Measurements from ENCODE around the gene FPR1. TPM values are rescaled to one million over a fixed set of nuclear protein-coding genes. Genes with fewer than 3 reads are reported as not detected.

Gene FPR1
- total RNA-seq, 2 experiments from 2014 or later = 1.2 to 1.9 TPM

GRCh38 chr19:51698296-51698695, 53.4 kb downstream of the FPR1 start:
- TF ChIP-seq, protein P1, sequence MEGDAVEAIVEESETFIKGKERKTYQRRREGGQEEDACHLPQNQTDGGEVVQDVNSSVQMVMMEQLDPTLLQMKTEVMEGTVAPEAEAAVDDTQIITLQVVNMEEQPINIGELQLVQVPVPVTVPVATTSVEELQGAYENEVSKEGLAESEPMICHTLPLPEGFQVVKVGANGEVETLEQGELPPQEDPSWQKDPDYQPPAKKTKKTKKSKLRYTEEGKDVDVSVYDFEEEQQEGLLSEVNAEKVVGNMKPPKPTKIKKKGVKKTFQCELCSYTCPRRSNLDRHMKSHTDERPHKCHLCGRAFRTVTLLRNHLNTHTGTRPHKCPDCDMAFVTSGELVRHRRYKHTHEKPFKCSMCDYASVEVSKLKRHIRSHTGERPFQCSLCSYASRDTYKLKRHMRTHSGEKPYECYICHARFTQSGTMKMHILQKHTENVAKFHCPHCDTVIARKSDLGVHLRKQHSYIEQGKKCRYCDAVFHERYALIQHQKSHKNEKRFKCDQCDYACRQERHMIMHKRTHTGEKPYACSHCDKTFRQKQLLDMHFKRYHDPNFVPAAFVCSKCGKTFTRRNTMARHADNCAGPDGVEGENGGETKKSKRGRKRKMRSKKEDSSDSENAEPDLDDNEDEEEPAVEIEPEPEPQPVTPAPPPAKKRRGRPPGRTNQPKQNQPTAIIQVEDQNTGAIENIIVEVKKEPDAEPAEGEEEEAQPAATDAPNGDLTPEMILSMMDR (IDR thresholded peaks at IDR 0.05) = no peak
- peaks cover 13% of the 10 kb centered on the region for H3K4me1 ChIP-seq (ENCODE audit: insufficient read depth, low read length)
- DNase-seq = no peak
- ChIA-PET POLR2A (interaction anchor here (1.3 kb wide), 1 partner anchor 9 kb away, joined by 4 read pairs; no protein-coding TSS in a partner anchor), CTCF (no interaction called here)
- H3K27me3 ChIP-seq (ENCODE audit: control insufficient read depth in 1 of 2, insufficient read depth in 2 of 2, low read length in 2 of 2) = no peaks in the 10 kb centered on the region
- no peaks in the 10 kb centered on the region for H3K36me3 ChIP-seq (ENCODE audit: insufficient read depth, low read length)
- Mint-ChIP-seq H3K27ac (no peak overlapping the region), H3K27me3 (no peaks in the 10 kb centered on the region), H3K9me3 (no peaks in the 10 kb centered on the region), H3K4me3 (no peak overlapping the region), H3K36me3 (ENCODE audit: low read depth) (peaks cover 4% of the 10 kb centered on the region), H3K4me1 (ENCODE audit: low read depth) (peaks cover 18% of the 10 kb centered on the region)
- intact Hi-C loops (cut with DNase I, micrococcal nuclease) = loop anchor here in 1 of 2 experiments (10.0 kb wide), 1 partner anchor 893 kb away; no protein-coding TSS in a partner anchor
- H3K9me3 ChIP-seq (ENCODE audit: control insufficient read depth in 1 of 2, insufficient read depth in 1 of 2, low read length in 2 of 2) = peaks cover 0 to 8% of the 10 kb centered on the region in 2 experiments
- no peak overlapping the region for H3K27ac ChIP-seq (ENCODE audit: low read depth in 1 of 2, low read length in 2 of 2)
- no peak overlapping the region for H3K4me3 ChIP-seq (ENCODE audit: low read length)
- no peak for ATAC-seq (ENCODE audit: poor library complexity)

- Mint-ChIP-seq H3K9me3 (no peaks in the 10 kb centered on the region), H3K4me1 (ENCODE audit: low read depth) (peaks cover 8% of the 10 kb centered on the region), H3K4me3 (no peak overlapping the region), H3K27me3 (no peaks in the 10 kb centered on the region), H3K27ac (no peak overlapping the region), H3K36me3 (ENCODE audit: low read depth) (peaks cover 4% of the 10 kb centered on the region)
- Histone ChIP-seq H3K27ac (ENCODE audit: low read depth in 1 of 2, low read length in 2 of 2) (no peak overlapping the region), H3K4me3 (ENCODE audit: low read length) (no peak overlapping the region), H3K27me3 (ENCODE audit: control insufficient read depth in 1 of 2, insufficient read depth in 2 of 2, low read length in 2 of 2) (no peaks in the 10 kb centered on the region), H3K4me1 (ENCODE audit: insufficient read depth, low read length) (peaks cover 3% of the 10 kb centered on the region), H3K9me3 (ENCODE audit: control insufficient read depth in 1 of 2, insufficient read depth in 1 of 2, low read length in 2 of 2) (no peaks in the 10 kb centered on the region), H3K36me3 (ENCODE audit: insufficient read depth, low read length) (no peaks in the 10 kb centered on the region)
- intact Hi-C loops (cut with DNase I, micrococcal nuclease) = loop anchor here in 1 of 2 experiments (10.0 kb wide), 1 partner anchor 892 kb away; no protein-coding TSS in a partner anchor
- ATAC-seq (ENCODE audit: poor library complexity) = no peak
- TF ChIP-seq, protein P1 (IDR thresholded peaks at IDR 0.05) = no peak
- no peak for DNase-seq
- ChIA-PET CTCF (no interaction called here), POLR2A (no interaction called here)
These were observed 54.4 kb downstream of the FPR1 start for GRCh38 chr19:51697169-51697776.

DNA sequence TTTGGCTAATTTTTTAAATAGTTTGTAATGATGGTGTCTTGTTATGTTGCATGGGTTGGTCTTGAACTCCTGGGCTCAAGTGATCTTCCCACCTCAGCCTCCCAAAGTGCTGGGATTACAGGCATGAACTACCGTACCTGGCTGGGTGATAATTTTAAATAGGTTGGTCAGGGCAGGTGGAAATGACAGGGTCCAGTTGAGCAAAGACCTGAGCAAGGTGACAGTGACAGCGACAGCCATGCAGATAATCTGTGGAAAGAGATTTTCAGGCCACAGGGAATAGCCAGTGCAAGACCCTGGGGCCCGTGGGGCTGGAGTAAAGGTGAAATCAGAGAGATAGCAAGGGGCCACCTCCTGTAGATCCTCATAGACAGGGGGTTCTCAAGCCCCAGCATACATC, 55.1 kb downstream of the FPR1 start:
- no peaks in the 10 kb centered on the region for H3K9me3 Mint-ChIP-seq
- ChIA-PET POLR2A (no interaction called here), CTCF (no interaction called here)
- Histone ChIP-seq H3K9me3 (ENCODE audit: control insufficient read depth in 1 of 2, insufficient read depth in 1 of 2, low read length in 2 of 2) (no peaks in the 10 kb centered on the region), H3K4me3 (ENCODE audit: low read length) (no peak overlapping the region), H3K27ac (ENCODE audit: low read depth in 1 of 2, low read length in 2 of 2) (no peak overlapping the region), H3K36me3 (ENCODE audit: insufficient read depth, low read length) (no peaks in the 10 kb centered on the region), H3K4me1 (ENCODE audit: insufficient read depth, low read length) (peaks cover 3% of the 10 kb centered on the region), H3K27me3 (ENCODE audit: control insufficient read depth in 1 of 2, insufficient read depth in 2 of 2, low read length in 2 of 2) (no peaks in the 10 kb centered on the region)
- H3K4me1 Mint-ChIP-seq (ENCODE audit: low read depth) = peaks cover 4% of the 10 kb centered on the region
- no peak for ATAC-seq (ENCODE audit: poor library complexity)
- intact Hi-C loops (cut with DNase I, micrococcal nuclease) = loop anchor here in 1 of 2 experiments (10.0 kb wide), 1 partner anchor 892 kb away; no protein-coding TSS in a partner anchor
- DNase-seq = no peak
- H3K27ac Mint-ChIP-seq = no peak overlapping the region
- TF ChIP-seq, protein P1 (IDR thresholded peaks at IDR 0.05) = no peak
- H3K36me3 Mint-ChIP-seq (ENCODE audit: low read depth) = peaks cover 4% of the 10 kb centered on the region
- H3K4me3 Mint-ChIP-seq = no peak overlapping the region
- no peaks in the 10 kb centered on the region for H3K27me3 Mint-ChIP-seq

Other genes with a start within 250 kb of the FPR1 start
- gene SIGLEC6, start 220.2 kb downstream of the FPR1 start, total RNA-seq = under 1 TPM; 0.14 to 0.36 TPM
- gene ZNF175, start 180.6 kb downstream of the FPR1 start, total RNA-seq = 1 to 10 TPM; 1.1 to 1.9 TPM
- not detected for gene SIGLEC5, start 121.5 kb downstream of the FPR1 start, total RNA-seq
- gene SIGLEC14, start 105.1 kb downstream of the FPR1 start, total RNA-seq = 1 to 10 TPM in 1 of 2 experiments, under 1 TPM in 1; 0.87 to 1.3 TPM
- gene SPACA6, start 58.5 kb downstream of the FPR1 start, total RNA-seq = 1 to 10 TPM; 2.8 to 3.6 TPM
- gene HAS1, start 27.9 kb downstream of the FPR1 start, total RNA-seq = not detected
- not detected for gene FPR2, start 9.3 kb upstream of the FPR1 start, total RNA-seq
- not detected for gene FPR3, start 43.3 kb upstream of the FPR1 start, total RNA-seq
- gene ZNF577, start 136.1 kb upstream of the FPR1 start, total RNA-seq = 10 to 100 TPM in 1 of 2 experiments, 1 to 10 TPM in 1; 8.0 to 10.3 TPM
- gene ZNF649, start 153.1 kb upstream of the FPR1 start, total RNA-seq = 10 to 100 TPM; 13.0 to 13.2 TPM
- 1 to 10 TPM in 1 of 2 experiments, under 1 TPM in 1; 0.67 to 1.3 TPM for gene ZNF613, start 175.6 kb upstream of the FPR1 start, total RNA-seq
- gene ZNF350, start 235.0 kb upstream of the FPR1 start, total RNA-seq = 10 to 100 TPM; 37.6 to 39.2 TPM